CD4-positive, CD25-positive, alpha-beta regulatory T cell (primary cell): ENCODE results near the gene TERF2IP. TPM values are rescaled to one million over a fixed set of nuclear protein-coding genes. Genes with fewer than 3 reads are reported as not detected.

Experiments used
- ATAC-seq, 2 donors: fragments of 150-1000 bp; cut with Tn5 transposase; one replicate each; pipeline ENCODE4 v1.10.0; 2021; ENCODE audit warnings: low read depth in 2 of 2, moderate number of reproducible peaks in 2 of 2, moderate library complexity in 1 of 2
- DNase-seq, 3 donors: peaks; one replicate each; pipeline versions ENCODE4 v3.0.0 to v3.0.0-alpha.2; 2012 to 2022; ENCODE audit warnings: mixed read lengths in 1 of 3
- H3K27ac ChIP-seq: one replicate; pipeline ENCODE4 v1.7.0; 2013; ENCODE audit warnings: mild to moderate bottlenecking, low read length; ENCODE audit not compliant: insufficient read depth, poor library complexity, severe bottlenecking
- H3K27me3 ChIP-seq: one replicate; pipeline ENCODE4 v1.7.0; 2013; ENCODE audit warnings: low read length; ENCODE audit not compliant: control insufficient read depth, insufficient read depth
- H3K36me3 ChIP-seq: one replicate; pipeline ENCODE4 v1.7.0; 2013; ENCODE audit warnings: mild to moderate bottlenecking, low read length, moderate library complexity; ENCODE audit not compliant: control insufficient read depth, insufficient read depth
- H3K4me1 ChIP-seq: 2 replicates; pipeline ENCODE4 v1.7.0; 2013; ENCODE audit warnings: mild to moderate bottlenecking, low read length; ENCODE audit not compliant: insufficient read depth, control insufficient read depth, poor library complexity, severe bottlenecking
- H3K4me3 ChIP-seq: one replicate; pipeline ENCODE4 v1.7.0; 2013; ENCODE audit warnings: low read depth, mild to moderate bottlenecking, low read length, moderate library complexity
- H3K9me3 ChIP-seq, 2 experiments: 1 replicate in 1 of 2; 2 replicates in 1 of 2; pipeline ENCODE4 v1.7.0; 2013; ENCODE audit warnings: low read length in 2 of 2, mild to moderate bottlenecking in 1 of 2, moderate library complexity in 1 of 2; ENCODE audit not compliant: control insufficient read depth in 2 of 2
- H3K27ac Mint-ChIP-seq, 3 donors: one replicate each; pipeline ENCODE4 v1.8.0; 2020 to 2022; ENCODE audit warnings: mild to moderate bottlenecking in 3 of 3, mixed read lengths in 3 of 3, moderate library complexity in 2 of 3
- H3K27me3 Mint-ChIP-seq: one replicate; pipeline ENCODE4 v1.8.0; 2022; ENCODE audit warnings: mild to moderate bottlenecking, mixed read lengths
- H3K36me3 Mint-ChIP-seq: one replicate; pipeline ENCODE4 v1.8.0; 2020; ENCODE audit warnings: mixed read lengths
- H3K4me1 Mint-ChIP-seq, 4 donors: one replicate each; pipeline ENCODE4 v1.8.0; 2020 to 2022; ENCODE audit warnings: mixed read lengths in 4 of 4, mild to moderate bottlenecking in 1 of 4
- H3K4me3 Mint-ChIP-seq, 4 donors: one replicate each; pipeline ENCODE4 v1.8.0; 2020 to 2022; ENCODE audit warnings: mild to moderate bottlenecking in 4 of 4, mixed read lengths in 4 of 4, moderate library complexity in 3 of 4
- H3K9me3 Mint-ChIP-seq, 7 donors: one replicate each; pipeline ENCODE4 v1.8.0; 2020 to 2022; ENCODE audit warnings: mixed read lengths in 7 of 7, mild to moderate bottlenecking in 3 of 7, moderate library complexity in 2 of 7
- polyA plus RNA-seq, 4 donors: library from polyadenylated mRNA; unstranded; fragments of 300-500 nt; fragmentation: Illumina TruSeq; gene quantifications; one replicate each; pipeline ENCODE4 v1.2.3, GENCODE V29; 2021
- total RNA-seq: library from RNA; stranded (reverse); gene quantifications from one replicate; pipeline ENCODE4 v1.2.3, GENCODE V29; 2022

TERF2IP gene
- total and polyA plus RNA-seq, 5 donors from 2014 or later = 133 to 204 (median 144) TPM

DNA sequence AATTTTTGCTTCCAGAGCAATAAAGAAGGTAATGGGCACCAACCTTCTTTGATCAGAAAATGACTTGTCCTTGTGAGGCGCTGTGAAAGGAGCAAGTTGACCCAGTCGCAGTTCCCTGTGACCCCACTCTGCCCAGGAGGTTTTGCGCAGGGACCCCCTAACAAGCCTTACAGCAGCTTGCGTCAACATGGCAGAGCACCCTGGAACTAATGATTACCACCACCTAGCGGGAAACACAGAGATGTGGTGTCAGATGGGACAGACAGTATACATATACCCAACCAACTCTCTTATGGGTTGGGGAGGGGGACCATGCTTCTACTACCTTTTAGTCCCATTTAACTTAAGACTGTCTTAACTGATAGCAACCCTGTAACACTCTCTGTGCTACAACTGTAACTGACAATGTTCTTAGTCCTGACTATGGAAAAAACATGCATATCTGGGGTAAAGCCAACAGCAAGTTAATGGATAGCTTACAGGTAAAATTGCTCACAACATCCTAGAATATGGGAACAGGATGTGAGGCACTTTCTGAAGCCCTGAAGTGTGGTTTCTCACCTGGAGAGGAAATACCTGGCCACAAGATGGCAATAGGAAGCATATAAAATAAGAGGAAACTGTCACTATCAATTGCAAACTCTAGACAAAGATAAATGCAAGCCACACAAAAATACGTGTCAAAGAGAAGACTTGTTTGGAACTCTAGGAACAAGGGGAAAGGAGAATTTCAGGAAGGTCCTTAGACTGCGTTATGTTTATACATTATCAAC, 3.1 kb upstream of the TERF2IP start:
- ATAC-seq (no peak), DNase-seq (peak in 2 of 3 donors; percentile 25 to 56)
- H3K4me1 ChIP-seq = peaks cover 34% of the 10 kb centered on the region
- Mint-ChIP-seq H3K4me3 (peak overlapping the region; percentile 57 to 84 (median 75)), H3K9me3 (peaks cover 0 to 2% (median 0%) of the 10 kb centered on the region in 7 donors), H3K27ac (peak overlapping the region; percentile 52 to 74 (median 54)), H3K27me3 (no peaks in the 10 kb centered on the region), H3K36me3 (peaks cover 37% of the 10 kb centered on the region), H3K4me1 (peaks cover 27 to 68% (median 44%) of the 10 kb centered on the region in 4 donors)
- H3K36me3 ChIP-seq = peaks cover 54% of the 10 kb centered on the region
- peak overlapping the region; percentile 41 for H3K4me3 ChIP-seq
- peak overlapping the region; percentile 15 for H3K27ac ChIP-seq
- no peaks in the 10 kb centered on the region for H3K9me3 ChIP-seq
- H3K27me3 ChIP-seq = no peaks in the 10 kb centered on the region

DNA sequence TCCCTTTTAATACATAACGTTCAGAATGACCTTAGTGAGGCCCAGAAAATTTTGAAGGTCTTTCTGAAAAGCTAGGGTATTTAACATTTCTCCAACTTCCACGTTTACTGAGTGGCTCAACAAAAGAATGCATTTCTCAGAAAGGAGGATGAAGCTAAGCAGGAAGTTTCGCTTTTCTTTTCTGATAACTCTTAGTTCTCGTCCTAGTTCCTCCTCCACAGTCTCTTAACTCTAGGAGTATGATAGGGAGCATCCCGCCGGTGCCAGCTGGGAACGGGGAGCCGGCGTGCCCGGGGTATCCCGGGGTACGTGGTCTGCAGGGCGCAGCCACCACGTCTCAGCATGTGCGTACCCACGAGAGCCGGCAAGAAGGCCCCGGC, 471 bp upstream of the TERF2IP start:
- Histone ChIP-seq H3K27ac (peak overlapping the region; percentile 97), H3K27me3 (no peaks in the 10 kb centered on the region), H3K4me3 (peak overlapping the region; percentile 100), H3K4me1 (peaks cover 60% of the 10 kb centered on the region), H3K36me3 (peaks cover 30% of the 10 kb centered on the region), H3K9me3 (no peaks in the 10 kb centered on the region)
- peak overlapping the region; percentile 95 to 100 (median 99) for H3K27ac Mint-ChIP-seq
- peak; percentile 2 to 3 for ATAC-seq
- peaks cover 0 to 2% (median 0%) of the 10 kb centered on the region in 7 donors for H3K9me3 Mint-ChIP-seq
- DNase-seq = no peak
- no peaks in the 10 kb centered on the region for H3K27me3 Mint-ChIP-seq
- H3K4me1 Mint-ChIP-seq = peaks cover 38 to 75% (median 55%) of the 10 kb centered on the region in 4 donors
- peaks cover 28% of the 10 kb centered on the region for H3K36me3 Mint-ChIP-seq
- peak overlapping the region; percentile 98 to 100 (median 100) for H3K4me3 Mint-ChIP-seq

DNA sequence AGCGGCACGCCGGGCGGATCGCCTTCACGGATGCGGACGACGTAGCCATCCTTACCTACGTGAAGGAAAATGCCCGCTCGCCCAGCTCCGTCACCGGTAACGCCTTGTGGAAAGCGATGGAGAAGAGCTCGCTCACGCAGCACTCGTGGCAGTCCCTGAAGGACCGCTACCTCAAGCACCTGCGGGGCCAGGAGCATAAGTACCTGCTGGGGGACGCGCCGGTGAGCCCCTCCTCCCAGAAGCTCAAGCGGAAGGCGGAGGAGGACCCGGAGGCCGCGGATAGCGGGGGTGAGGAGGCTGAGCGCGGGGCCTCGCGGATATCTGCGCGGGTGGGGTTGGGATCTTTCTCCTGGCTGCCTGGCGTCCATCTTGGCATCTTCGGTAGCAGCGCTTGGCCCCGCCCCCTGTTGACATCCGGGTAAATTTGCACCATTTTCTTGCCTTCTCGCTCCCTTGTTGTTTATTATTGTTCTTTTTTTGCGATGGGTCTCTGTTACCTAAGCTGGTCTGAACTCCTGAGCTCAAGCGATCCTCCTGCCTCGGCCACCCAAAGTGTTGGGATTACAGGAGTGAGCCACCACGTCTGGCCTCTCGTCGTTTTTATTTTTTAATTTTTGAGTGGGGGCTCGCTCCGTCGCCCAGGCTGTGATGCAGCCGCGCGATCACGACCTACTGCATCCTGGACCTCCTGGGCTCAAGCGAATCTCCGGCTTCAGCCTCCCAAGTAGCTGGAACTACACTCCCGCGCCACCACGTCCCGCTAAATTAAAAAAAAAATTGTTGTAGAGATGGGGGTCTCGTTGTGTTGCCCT, 898 bp downstream of the TERF2IP start:
- Histone ChIP-seq H3K27ac (peak overlapping the region; percentile 97), H3K4me1 (peaks cover 73% of the 10 kb centered on the region), H3K36me3 (peaks cover 23% of the 10 kb centered on the region), H3K27me3 (no peaks in the 10 kb centered on the region), H3K9me3 (no peaks in the 10 kb centered on the region), H3K4me3 (peak overlapping the region; percentile 100)
- peak; percentile 80 to 89 (median 89) for DNase-seq
- Mint-ChIP-seq H3K9me3 (peaks cover 0 to 2% (median 0%) of the 10 kb centered on the region in 7 donors), H3K4me3 (peak overlapping the region; percentile 94 to 100 (median 100)), H3K4me1 (peaks cover 36 to 74% (median 58%) of the 10 kb centered on the region in 4 donors), H3K36me3 (peaks cover 28% of the 10 kb centered on the region), H3K27me3 (no peaks in the 10 kb centered on the region), H3K27ac (peak overlapping the region; percentile 99 to 100 (median 99))
- peak; percentile 33 to 34 for ATAC-seq

DNA sequence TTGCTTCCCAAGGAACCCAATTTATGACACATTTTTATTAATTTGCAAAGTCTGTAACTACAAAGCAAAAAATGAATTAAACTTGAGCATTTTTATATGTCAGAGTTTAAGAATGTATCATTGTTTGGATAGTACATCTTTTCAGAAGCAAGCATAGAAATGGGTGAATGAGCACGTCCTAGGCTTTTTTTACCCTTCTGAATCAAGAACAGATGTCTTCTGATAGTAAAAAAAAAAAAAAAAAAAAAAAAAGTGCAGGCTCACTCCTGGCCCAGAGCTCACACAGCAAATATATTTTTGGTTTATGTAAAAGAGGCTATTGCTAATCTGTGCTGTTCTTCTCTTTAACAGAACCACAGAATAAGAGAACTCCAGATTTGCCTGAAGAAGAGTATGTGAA, 6.3 kb downstream of the TERF2IP start:
- H3K27ac Mint-ChIP-seq = peak overlapping the region in 2 of 3 donors; percentile 13 to 89
- DNase-seq (no peak), ATAC-seq (no peak)
- peak overlapping the region; percentile 66 to 94 (median 68) for H3K4me3 Mint-ChIP-seq
- no peaks in the 10 kb centered on the region for H3K9me3 ChIP-seq
- no peaks in the 10 kb centered on the region for H3K27me3 ChIP-seq
- H3K4me1 Mint-ChIP-seq = peaks cover 51 to 72% (median 65%) of the 10 kb centered on the region in 4 donors
- H3K27me3 Mint-ChIP-seq = no peaks in the 10 kb centered on the region
- peaks cover 46% of the 10 kb centered on the region for H3K36me3 Mint-ChIP-seq
- peak overlapping the region; percentile 97 for H3K27ac ChIP-seq
- peaks cover 47% of the 10 kb centered on the region for H3K4me1 ChIP-seq
- H3K9me3 Mint-ChIP-seq = no peaks in the 10 kb centered on the region
- H3K36me3 ChIP-seq = peaks cover 55% of the 10 kb centered on the region
- H3K4me3 ChIP-seq = peak overlapping the region; percentile 100

DNA sequence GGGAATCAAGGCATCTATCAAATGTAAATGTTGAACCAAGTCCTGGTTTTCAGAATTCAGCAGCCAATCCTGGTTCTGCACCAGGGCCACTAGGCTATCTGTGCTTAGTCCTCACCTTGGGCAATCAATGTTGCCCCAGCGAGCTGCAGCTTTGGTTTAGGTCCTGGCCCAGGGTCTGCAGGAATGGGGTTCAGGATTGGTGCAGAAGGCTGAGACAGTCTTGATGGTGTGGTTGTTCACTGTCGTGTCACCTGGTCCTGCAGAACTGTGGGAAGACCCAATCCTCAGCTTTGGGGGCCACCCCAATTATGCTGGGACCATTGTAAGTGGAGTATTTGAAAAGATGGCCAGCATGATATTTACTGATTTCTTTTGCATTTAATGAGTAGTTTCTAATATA, 10.6 kb downstream of the TERF2IP start:
- DNase-seq (no peak), ATAC-seq (no peak)
- H3K27ac Mint-ChIP-seq = no peak overlapping the region

DNA sequence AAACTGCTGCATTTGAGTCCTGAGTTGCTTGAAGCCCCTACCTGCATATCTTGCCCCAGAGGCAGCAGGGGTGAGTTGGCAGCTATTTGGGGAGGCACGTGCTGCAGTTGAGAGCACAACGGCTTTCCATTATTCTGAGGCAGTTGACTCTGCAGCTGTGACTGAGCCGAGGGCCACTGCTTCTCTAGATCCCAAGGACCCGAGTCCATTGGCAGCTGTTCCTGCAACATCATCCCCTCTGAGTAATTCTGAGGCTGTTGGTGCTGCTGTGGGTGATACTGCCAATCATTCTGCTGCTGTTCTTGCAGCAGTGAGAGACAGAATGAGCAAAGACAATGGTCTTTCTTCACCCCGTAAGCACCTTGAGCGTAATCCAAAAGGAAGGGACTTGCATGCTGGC, 12.7 kb downstream of the TERF2IP start:
- no peak overlapping the region for H3K4me3 Mint-ChIP-seq
- ATAC-seq (no peak), DNase-seq (no peak)
- no peaks in the 10 kb centered on the region for H3K27me3 Mint-ChIP-seq
- Histone ChIP-seq H3K4me3 (no peak overlapping the region), H3K9me3 (no peaks in the 10 kb centered on the region), H3K27me3 (no peaks in the 10 kb centered on the region), H3K4me1 (no peaks in the 10 kb centered on the region), H3K36me3 (peaks cover 50% of the 10 kb centered on the region), H3K27ac (no peak overlapping the region)
- peaks cover 17 to 24% (median 20%) of the 10 kb centered on the region in 4 donors for H3K4me1 Mint-ChIP-seq
- peaks cover 24% of the 10 kb centered on the region for H3K36me3 Mint-ChIP-seq
- H3K27ac Mint-ChIP-seq = no peak overlapping the region
- H3K9me3 Mint-ChIP-seq = no peaks in the 10 kb centered on the region

More for the DNA sequence above, 10.6 kb downstream of the TERF2IP start:
- Mint-ChIP-seq H3K27me3 (no peaks in the 10 kb centered on the region), H3K4me1 (peaks cover 31 to 41% (median 36%) of the 10 kb centered on the region in 4 donors), H3K4me3 (no peak overlapping the region), H3K9me3 (no peaks in the 10 kb centered on the region), H3K36me3 (peaks cover 40% of the 10 kb centered on the region)
- Histone ChIP-seq H3K36me3 (peaks cover 66% of the 10 kb centered on the region), H3K9me3 (no peaks in the 10 kb centered on the region), H3K27me3 (no peaks in the 10 kb centered on the region), H3K4me3 (no peak overlapping the region), H3K4me1 (peaks cover 11% of the 10 kb centered on the region), H3K27ac (peak overlapping the region; percentile 23)

DNA sequence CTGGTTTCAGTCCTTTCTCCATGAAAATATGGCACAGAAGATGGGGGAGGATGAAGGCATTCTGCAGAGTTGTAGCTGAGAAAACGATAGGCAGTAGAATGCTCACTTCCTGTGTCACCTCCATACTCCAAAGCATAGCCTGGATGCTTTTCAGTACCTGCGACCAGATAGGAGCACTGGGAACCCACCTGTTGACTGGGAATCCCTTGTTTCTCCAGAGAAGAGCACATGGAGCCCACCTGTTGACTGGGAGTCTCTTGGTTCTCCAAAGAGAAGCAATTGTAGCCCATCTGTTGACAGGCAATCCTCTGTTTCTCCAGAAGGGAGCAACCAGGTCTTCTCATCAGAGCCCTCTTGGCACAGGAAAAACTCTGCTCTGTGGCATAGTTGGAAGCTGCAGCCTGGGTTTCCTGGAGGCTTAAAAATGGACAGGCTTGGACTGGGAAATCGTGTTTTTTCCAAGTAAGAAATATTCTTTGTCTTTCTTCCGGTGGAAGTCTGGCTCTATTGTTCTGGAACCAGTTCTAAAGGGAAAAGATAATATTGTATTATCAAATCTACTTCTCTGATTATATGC, 13.2 kb downstream of the TERF2IP start:
- Mint-ChIP-seq H3K27me3 (no peaks in the 10 kb centered on the region), H3K27ac (no peak overlapping the region), H3K4me3 (peak overlapping the region in 1 of 4 donors; percentile 27), H3K4me1 (peaks cover 15 to 22% (median 16%) of the 10 kb centered on the region in 4 donors), H3K9me3 (no peaks in the 10 kb centered on the region), H3K36me3 (peaks cover 20% of the 10 kb centered on the region)
- peaks cover 45% of the 10 kb centered on the region for H3K36me3 ChIP-seq
- H3K4me3 ChIP-seq = no peak overlapping the region
- no peak for ATAC-seq
- no peaks in the 10 kb centered on the region for H3K4me1 ChIP-seq
- no peak overlapping the region for H3K27ac ChIP-seq
- no peaks in the 10 kb centered on the region for H3K9me3 ChIP-seq
- no peaks in the 10 kb centered on the region for H3K27me3 ChIP-seq
- no peak for DNase-seq
